Stimulated activated CD8-positive, alpha-beta memory T cell treated with anti-CD3 and anti-CD28 coated beads, Interleukin-4, amount 100 ng/mL, for 1 hour (primary cell): ENCODE data around the gene PLA2G2F.

Experiments used
- DNase-seq, 2 donors: peaks; one replicate each; pipeline ENCODE4 v3.0.0-alpha.2; 2020; ENCODE audit warnings: low read depth in 2 of 2, low spot score in 1 of 2

PLA2G2F gene

DNA sequence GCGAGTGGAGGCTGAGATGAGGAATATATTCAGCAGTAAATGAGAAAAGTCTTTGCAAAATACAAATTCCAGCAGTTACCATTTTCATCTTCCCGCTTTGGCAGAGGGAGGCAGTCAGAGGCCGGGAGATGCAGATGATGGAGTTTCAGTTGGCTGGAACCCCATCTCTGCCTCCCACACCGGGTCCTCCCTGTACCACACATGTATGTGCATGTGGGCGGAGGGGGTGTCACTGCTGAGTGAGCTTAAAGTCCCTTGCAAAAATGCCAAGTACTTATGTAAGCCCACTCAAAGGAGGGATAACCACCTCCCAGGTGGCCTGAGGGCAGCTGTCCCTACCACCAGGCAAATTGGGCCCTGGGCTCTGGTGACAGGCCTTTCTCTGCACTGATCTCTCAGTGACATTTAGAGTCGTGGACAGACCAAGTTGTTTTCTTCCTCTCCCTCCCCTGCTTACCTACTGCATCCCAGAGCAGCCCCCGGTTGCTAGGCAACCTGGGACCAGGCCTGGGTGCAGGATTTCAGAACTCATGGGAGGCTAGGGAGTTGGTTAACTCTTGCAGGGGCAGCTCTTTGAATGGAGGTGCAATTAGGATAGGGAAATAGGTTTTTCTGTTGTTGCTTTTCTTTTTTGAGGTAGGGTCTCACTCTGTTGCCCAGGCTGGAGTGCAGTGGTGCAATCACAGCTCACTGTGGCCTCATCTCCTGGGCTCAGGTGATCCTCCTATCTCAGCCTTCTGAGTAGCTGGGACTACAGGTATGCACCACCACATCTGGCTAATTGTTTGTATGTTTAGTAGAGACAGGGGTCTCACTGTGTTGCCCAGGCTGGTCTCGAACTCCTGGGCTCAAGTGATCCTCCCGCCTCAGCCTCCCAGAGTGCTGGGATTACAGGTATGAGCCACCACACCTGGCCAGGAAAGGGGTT, 29.7 kb downstream of the PLA2G2F start:
- no peak for DNase-seq

DNA sequence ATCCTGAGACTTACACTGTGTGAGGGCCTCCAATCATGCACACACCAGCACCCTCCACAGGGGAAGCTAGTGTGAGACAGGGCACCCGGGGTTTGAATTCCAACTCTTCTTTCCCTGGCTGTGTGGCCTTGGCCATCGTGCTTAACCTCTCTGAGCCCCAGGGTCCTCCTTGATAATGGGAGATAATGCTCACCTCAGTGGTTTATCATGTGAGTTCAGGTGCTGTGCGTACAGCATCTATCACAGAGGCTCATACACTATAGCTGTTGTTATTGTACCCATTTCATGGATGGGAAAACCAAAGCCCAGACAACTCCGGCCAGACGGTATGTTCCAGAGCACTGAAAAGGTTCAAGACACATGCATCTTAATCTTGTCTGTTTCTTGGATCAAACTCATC, 30.8 kb downstream of the PLA2G2F start:
- no peak for DNase-seq

DNA sequence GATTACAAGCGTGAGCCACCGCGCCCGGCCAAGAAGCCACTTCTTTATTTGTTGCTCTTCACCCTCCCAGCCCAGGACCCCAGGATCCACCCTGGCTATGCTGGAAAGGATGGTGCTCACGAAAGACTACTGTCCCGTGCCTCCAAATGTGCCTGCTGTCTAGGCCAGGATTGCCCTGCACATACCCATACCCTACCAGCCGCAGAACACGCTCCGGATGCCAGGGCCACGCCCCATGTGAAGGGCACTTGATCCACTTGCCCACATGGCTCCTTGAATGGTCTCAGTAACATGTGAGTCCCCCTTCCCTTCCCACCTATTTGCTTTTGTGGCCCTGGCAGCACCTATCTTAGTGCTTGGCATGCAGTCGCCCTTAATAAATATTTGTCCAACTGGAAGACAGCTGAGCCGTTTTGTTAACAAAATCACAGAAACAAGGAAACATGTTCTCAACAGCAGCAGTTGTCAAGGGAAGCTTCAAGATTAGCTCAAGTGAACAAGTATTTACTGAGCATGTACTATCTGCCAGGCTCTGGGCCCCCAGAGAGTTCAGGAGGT, 33.0 kb downstream of the PLA2G2F start:
- DNase-seq, result no peak

DNA sequence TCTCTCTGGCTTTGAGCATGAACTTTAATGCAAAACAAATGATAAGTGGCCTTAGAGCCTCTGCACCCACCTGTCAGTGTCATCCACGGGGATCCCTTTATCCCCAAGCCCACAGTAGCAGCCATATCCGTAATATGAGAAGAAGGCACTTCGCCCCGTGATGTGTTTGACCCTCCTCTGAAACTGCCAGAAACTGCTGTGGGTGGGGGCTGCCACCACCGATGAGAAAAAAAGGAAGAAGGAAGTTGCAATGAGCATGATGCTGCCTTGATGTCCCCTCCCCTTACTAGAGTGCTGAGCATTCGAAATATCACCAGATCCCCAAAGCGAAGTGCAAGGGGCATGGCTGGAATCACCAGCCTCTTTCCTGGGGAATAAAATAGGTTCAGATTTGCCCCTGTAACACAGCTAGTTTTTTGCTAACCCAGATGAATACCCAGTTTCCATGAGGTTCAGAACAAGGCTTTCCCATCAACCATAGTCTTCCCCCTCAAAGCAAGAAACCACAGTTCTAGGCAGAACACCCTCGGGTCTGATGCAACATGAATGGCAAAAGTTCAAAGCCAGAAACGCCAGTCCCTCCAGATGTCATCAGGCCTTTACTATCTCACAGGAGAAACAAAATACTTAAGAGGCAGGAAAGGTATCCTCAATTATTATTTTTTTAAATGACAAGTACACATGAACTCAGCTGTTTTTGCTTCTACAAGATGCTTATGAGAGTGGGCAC, 36.0 kb downstream of the PLA2G2F start:
- no peak for DNase-seq

DNA sequence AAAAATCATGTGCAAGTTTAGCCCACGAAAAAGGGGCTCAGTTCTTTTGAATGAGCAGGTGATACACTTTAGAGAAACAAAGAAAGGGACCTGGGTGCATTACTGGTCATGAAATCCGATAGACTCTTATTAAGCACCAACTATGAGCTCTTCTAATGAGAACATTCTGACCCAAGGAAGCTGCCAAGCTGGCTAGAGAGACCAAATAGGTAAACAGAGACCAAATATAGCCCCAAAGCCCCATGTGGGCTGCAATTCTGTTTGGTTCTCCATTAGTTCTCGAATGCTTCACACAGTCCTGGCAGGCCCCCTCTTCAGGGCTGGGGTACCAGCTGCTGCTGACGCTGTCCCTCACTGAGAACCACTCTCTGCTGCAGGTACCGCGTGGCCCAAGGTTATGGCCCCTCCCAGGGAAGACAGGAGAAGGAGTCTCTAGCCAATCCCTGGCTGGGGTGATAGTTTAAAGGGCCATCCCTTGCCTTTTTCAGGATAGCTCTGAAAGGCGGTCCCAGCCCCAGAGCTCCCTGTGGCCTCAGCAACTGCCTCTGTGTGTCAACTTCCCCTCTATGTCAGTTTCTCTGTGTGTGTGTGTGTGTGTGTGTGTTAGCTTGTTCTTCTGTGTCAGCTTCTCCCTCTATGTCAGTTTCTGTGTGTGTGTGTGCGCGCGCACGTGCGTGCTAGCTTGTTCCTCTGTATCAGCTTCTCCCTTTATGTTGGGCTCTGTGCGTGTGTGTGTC, 39.7 kb downstream of the PLA2G2F start:
- no peak for DNase-seq

DNA sequence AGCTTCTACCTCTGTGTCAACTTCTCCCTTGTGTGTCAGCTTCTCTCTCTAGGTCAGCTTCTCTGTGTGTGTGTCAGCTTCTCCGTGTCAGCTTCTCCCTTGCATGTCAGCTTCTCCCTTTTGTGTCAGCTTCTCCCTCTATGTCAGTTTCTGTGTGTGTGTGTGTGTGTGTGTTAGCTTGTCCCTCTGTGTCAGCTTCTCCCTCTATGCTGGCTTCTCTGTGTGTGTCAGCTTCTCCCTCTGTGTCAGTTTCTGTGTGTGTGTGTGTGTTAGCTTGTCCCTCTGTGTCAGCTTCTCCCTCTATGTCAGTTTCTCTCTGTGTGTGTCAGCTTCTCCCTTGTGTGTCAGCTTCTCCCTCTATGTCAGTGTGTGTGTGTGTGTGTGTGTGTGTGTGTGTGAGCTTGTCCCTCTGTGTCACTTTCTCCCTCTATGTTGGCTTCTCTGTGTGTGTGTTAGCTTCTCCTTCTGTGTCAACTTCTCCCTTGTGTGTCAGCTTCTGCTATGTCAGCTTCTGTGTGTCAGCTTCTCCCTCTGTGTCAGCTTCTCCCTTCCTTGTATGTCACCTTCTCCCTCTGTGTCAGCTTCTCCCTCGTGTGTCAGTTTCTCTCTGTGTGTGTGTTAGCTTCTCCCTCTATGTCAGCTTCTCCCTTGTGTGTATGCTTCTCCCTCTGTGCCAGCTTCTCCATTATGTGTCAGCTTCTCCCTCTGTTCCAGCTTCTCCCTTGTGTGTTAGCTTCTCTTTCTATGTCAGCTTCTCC, 40.4 kb downstream of the PLA2G2F start:
- DNase-seq, result no peak

DNA sequence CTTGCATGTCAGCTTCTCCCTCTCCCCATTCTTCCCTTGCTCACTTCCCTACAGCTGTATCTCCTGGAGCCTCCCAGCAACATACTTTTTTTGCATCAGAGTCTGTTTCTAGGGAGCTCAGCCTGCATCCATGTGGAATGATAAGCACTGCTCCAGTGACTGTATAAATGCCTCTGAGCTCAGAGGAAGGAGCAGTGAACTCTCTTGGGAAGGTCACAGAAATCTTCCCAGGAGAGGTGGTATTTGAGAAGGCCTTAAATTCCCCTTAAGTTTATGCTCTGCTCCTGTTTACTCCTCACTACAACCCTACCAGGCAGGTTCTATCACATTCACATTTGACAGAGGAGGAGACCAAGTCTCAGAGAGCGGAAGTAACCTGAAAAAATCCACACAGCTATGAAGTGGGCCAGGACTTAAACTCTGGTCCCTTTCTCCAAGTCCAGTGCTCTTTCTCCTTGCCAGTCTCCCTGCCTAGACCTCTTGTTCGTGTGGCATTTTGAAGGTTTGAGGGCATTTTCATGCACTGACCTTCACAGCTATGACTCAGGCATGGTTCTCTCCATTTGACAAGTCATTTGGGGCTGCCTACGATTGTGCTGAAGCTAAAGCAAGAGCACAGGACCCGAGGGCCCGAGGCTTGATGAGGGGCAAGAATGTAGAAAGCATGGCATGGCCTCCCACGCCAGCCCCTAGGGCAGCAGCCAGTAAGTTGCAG, 41.2 kb downstream of the PLA2G2F start:
- no peak for DNase-seq

DNA sequence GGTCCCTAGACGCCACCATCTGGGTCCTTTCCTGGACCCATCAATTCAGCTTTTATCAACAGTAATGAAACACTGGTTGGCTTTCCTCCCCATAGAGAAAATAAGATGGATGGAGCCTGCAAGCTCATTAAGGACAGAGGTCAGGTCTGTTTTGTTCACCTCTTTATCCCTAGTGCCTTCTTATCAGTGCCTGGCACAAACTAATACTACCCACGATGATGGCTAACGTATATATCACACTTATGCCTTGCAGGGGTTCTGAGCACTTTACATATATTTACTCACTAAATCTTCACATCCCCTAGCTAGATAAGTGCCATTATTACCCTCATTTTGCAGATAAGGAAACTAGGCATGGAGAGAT, 41.7 kb downstream of the PLA2G2F start:
- DNase-seq, result no peak

DNA sequence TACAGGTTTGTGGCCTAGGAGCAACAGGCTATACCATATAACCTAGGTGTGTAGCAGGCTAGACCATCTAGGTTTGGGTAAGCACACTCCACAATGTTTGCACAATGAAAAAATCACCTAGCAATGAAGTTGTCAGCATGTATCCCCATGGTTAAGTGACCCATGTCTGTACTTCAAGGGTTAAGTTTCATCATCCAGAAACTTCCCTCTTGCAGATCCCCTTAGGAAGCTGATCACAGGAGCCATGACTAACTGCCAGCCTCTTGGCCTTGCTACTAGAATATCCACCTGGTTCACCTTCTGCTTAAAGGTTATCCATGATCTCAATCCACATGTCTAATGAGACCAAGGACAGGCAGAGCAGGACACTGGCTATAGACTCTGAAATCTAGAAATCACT, 43.3 kb downstream of the PLA2G2F start:
- no peak for DNase-seq

DNA sequence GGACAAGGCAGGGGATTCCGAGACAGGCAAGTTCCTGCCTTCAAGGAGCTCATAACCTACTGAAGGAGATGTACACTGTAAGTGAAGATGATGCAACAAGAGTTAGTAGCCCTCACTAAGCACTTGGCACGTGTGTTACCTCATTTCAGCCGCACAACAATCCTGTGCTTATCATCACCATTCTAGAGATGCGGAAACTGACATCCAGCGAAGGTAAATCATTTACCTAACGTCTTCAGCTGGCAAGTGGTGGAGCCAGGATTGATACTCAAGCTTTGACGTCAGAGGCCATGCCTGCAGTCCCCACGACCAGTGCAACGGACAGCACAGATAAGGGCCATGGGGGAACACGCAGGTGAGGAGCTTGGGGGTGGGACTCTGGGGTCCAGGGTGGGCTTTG, 43.9 kb downstream of the PLA2G2F start:
- DNase-seq, result no peak

DNA sequence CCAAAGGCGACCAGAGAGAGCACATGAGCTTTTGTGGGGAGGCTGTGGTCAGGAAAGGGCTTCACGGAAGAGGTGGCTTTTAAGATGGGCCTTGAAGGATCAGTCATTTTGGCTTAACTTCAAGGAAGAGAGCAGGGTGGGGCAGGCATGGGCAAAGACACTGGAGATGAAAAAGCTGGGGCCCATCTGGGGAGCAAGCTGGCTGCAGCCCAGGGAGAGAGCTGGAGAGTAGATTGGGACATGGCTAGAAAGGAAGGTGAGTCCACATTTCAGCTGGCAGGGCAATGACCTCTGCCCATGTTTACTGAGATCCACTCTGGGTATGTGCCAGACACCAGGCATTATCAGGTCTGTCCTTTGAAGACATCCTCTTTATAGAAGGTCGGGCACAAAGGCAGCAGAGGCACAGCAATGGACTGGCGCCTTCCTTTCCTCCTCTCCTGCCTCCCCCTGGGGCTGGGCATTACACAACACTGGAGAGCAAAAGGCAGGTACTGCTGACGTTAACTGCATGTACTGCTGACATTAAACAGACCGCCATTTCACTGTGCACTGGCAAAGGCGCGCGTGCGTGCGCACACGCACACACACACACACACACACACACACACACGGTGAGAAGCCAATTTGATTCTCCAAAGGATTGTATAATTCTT, 44.6 kb downstream of the PLA2G2F start:
- no peak for DNase-seq

DNA sequence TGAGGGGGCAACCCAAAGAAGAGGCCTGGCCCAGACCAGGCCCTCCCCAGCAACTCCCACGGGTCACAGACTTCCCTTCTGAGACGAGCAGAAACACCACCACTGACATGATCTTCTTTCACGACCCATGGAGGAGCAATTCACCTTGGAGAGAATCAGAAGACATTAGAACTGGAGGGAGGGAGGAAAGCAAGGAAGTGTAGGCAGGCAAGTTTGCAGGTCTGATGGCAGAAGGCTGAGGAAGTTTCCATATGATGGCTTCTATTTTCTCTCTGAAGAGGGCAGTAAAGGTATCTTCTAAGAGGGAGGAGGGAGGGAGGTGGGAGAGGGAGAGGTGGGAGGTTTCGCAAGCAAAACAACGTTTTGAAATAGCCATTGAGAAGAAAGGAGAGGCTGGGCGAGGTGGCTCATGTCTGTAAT, 45.4 kb downstream of the PLA2G2F start:
- DNase-seq, result no peak

DNA sequence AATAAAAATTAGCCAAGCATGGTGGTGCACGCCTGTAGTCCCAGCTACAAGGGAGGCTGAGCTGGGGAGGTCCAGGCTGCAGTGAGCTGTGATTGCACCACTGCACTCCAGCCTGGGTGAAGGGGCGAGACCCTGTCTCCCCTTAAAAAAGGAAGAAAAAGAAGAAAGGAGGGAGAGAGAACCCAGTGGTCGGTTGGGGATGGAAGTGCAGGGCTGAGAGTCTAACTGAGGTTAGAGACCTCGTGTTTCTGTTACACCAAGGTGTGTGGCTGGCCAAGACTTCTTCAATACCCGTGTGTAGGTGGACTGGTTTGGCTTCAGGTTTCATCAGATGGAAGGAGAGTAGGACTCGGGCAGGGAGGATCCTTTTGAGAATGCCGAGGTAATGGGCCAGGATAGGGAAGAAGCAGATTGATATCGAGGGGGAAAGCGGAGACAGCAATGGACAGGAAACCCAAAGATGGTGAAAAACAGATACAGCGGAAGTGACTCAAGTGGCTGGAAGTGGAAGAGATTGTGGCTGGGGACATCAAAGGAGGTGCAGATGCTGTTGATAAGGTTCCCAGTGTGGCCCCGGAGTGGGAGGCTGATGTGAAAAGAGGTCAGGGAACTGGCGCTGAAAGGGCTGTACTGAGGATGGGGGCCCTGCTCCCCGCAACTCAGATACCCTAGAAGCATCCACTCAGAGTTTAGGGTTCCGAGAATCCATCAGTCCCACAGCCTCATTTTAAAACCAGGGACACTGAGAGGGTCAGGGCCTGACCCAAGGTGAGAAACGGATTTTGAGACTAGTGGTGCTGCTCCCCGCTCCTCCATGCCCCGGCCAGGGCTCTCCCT, 46.1 kb downstream of the PLA2G2F start:
- DNase-seq, result no peak

DNA sequence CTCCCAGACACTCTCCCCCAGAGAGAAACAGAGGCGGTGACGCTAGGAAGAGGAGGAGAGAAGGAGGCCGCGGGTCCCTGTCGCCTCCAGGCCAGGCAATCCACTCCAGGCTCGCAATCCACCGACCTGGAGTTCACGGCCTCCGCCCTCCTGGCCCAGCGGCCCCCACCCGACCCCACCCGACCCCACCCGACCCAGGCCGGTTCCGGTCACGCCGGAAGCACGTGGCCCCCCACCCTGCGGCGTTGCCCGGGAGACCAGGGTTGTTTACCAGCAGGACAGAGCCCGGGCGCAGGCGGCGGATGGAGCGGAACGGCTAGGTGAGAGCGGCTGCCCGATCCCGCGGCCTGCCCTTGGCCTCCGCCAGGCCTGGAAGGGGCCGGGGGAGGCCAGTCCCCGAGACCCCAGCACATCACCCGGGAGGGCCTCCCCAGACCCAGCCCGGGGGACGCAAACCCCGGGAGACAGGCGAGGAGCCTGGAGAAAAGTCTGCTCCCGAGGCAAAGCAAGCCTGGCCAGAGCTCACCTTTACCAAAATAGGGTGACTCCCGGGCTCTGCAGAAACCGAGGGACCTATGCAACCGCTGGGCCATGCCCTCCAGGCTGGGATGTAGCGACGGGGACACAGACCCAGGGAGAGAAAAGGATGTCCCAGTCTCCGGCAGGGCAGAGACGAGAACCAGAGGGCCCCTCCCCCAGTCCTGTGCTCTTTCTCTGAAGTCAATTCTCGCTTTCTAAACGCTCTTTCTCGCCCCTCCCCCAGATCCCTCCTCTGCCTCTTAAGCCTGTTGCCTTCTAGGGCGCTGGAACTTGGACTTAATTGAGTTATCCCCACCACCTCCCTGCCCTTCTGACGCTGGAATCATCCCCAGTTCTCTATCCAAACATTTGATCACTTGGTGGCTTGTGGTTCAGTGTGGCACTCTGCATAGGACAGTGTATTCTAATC, 47.0 kb downstream of the PLA2G2F start, which contains the start of the genes PLA2G2C and UBXN10:
PLA2G2C (minus strand) TSS at position 685 of the 949 bp plus-strand sequence. CDS start 9,155 bp downstream, outside the sequence.
UBXN10 (plus strand) TSS at position 263 of the 949 bp plus-strand sequence. CDS start 4,466 bp downstream, outside the sequence.
- no peak for DNase-seq

DNA sequence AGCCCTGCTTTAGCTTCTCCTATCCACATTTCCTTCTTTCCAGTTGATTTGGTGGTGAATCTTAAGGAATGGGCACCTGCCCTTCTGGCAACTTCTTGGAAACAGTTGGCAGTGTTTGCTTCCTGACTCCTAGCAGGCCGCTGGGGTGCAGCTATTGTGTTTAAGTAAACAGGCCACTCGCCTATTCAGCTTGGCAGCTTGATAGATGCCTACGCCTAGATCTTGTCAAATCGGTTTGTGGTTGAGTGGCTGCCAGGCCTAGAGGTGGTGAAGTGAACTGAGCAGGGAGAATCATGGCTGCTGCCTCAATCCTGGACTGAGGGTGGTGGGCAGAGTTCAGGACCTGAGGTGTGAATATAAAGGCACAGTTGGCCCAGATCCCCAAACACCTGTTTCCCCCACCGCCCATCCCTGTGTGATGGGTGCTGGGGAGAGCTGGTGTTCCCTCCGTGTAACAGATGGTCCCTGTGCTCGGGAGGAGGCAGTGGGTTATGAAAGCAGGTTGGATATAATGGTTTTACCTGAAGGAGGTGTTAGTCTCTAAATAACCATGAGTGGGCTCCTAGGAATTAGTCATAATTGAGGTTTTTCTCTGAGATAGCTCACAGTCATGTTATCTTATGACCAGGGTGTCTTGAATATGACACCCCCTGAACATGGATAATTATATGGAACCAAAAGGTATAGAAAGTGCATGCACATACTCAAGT, 48.1 kb downstream of the PLA2G2F start:
- DNase-seq, result no peak

DNA sequence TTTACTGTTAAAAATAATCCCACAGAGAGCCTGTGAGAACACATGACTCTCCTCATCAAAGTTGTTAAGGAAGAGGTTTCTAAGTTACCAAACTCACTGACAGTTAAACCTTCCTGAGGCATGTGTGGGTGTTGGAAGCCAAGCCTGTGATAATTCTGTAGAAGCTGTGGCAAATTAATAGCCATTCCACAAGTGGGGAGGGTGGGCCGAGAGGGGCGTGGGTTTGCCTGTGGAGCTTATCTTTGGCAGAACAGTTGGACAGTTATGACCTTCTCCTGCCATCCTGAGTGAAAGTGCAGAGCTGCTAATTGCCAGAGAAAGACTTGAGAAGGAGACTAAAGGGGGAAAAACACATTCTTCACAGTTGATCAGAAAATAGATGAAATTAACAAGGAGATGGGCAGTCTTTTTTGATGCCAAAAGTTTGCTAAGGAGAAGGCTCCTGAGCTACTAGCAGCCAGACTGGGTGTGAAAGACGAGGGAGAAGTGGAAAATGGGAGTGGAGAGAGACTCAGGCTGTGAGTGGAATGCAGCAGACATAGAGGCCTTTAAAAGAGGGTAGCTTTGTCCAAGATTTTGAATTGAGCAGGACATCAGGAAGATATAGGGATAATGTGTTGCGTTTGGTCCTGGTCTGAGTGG, 48.8 kb downstream of the PLA2G2F start:
- no peak for DNase-seq
